Suprapubic skin (tissue), 3 donors: ENCODE measurements around the gene GNAQ.

ENCODE experiments used
- EP300 ChIP-seq: sonication (generic); formaldehyde crosslinking; IDR thresholded peaks from one replicate; pipeline ENCODE4 v1.6.1; 2017; ENCODE audit warnings: antibody characterized with exemption
- POLR2A ChIP-seq, 2 donors: fragments of 450-650 bp; IDR thresholded peaks; one replicate each; pipeline ENCODE4 v1.6.1; 2017; ENCODE audit warnings: antibody characterized with exemption in 2 of 2, mild to moderate bottlenecking in 2 of 2, moderate library complexity in 2 of 2
- TF ChIP-seq, protein P1 (sequence below), 2 donors: fragments of 200-600 bp in 1 of 2; fragments of 450-650 bp in 1 of 2; sonication (generic) in 1 of 2; IDR thresholded peaks; one replicate each; pipeline ENCODE4 v1.5.1; 2016 to 2019; ENCODE audit warnings: antibody characterized with exemption in 2 of 2, mild to moderate bottlenecking in 1 of 2, moderate library complexity in 1 of 2

DNA sequence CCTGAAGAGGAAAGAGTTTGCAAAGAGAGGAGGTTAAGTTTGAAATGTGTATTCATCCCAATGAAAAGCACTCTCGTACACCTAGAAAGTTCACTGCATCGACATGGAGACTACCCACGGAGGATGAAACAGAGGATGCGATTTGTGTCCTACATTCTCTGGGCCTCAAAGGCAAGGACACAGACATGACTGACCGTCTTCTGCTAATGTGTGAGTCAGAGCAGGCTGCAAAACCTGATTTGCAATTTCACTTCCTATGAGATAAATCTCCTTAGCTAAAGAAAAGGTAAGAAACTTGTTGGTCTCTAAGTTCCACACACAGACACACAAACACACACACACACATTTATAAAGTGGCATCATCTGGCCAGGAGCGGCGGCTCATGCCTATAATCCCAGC is 98.6 kb downstream of the GNAQ start:
- TF ChIP-seq, protein P1, sequence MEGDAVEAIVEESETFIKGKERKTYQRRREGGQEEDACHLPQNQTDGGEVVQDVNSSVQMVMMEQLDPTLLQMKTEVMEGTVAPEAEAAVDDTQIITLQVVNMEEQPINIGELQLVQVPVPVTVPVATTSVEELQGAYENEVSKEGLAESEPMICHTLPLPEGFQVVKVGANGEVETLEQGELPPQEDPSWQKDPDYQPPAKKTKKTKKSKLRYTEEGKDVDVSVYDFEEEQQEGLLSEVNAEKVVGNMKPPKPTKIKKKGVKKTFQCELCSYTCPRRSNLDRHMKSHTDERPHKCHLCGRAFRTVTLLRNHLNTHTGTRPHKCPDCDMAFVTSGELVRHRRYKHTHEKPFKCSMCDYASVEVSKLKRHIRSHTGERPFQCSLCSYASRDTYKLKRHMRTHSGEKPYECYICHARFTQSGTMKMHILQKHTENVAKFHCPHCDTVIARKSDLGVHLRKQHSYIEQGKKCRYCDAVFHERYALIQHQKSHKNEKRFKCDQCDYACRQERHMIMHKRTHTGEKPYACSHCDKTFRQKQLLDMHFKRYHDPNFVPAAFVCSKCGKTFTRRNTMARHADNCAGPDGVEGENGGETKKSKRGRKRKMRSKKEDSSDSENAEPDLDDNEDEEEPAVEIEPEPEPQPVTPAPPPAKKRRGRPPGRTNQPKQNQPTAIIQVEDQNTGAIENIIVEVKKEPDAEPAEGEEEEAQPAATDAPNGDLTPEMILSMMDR (IDR thresholded peaks at IDR 0.05) = no peak
- TF ChIP-seq POLR2A (IDR thresholded peaks at IDR 0.05) (no peak), EP300 (no peak)
